DLD1 (cell line): Measurements from ENCODE around the gene AOC3.

ENCODE experiments used
- in situ Hi-C: cut with HindIII; loops from 2 replicates; pipeline ENCODE4 v1.10.0; 2017; ENCODE audit warnings: low sequenced_read_pairs

The AOC3 gene

GRCh38 chr17:42850954-42851353, at the start of gene AOC3:
Gene AOC3, plus strand, starts transcription at chr17:42851199. Its CDS starts 145 bp downstream, at chr17:42851344.
- in situ Hi-C loops: no loop called here

- in situ Hi-C loops: no loop called here
Observed at GRCh38 chr17:42803074-42803883, 47.7 kb upstream of the AOC3 start.

GRCh38 chr17:42804918-42805367, 46.1 kb upstream of the AOC3 start:
- in situ Hi-C loops: no loop called here

GRCh38 chr17:42806249-42806648, 44.8 kb upstream of the AOC3 start:
- in situ Hi-C loops: no loop called here

- in situ Hi-C loops: no loop called here
Observed at GRCh38 chr17:42809250-42809649, 41.7 kb upstream of the AOC3 start.

GRCh38 chr17:42814633-42815399, 36.2 kb upstream of the AOC3 start:
- in situ Hi-C loops: no loop called here

GRCh38 chr17:42817866-42818265, 33.1 kb upstream of the AOC3 start:
- in situ Hi-C loops: no loop called here

- in situ Hi-C loops: no loop called here
Observed at GRCh38 chr17:42818379-42818778, 32.6 kb upstream of the AOC3 start.

- in situ Hi-C loops: no loop called here
Observed at GRCh38 chr17:42819939-42820535, 31.0 kb upstream of the AOC3 start.

GRCh38 chr17:42821176-42821575, 29.8 kb upstream of the AOC3 start:
- in situ Hi-C loops: no loop called here

GRCh38 chr17:42827472-42827871, 23.5 kb upstream of the AOC3 start:
- in situ Hi-C loops: no loop called here

GRCh38 chr17:42830971-42831370, 20.0 kb upstream of the AOC3 start:
- in situ Hi-C loops: no loop called here

- in situ Hi-C loops: no loop called here
Observed at GRCh38 chr17:42832213-42832933, 18.6 kb upstream of the AOC3 start.

- in situ Hi-C loops: no loop called here
Observed at GRCh38 chr17:42832934-42833766, 17.8 kb upstream of the AOC3 start, which contains the start of gene PSME3. Gene PSME3, plus strand, starts transcription at chr17:42833397. Its CDS starts 235 bp downstream, at chr17:42833632.

GRCh38 chr17:42833767-42834422, 17.1 kb upstream of the AOC3 start:
- in situ Hi-C loops: no loop called here

GRCh38 chr17:42835732-42836131, 15.3 kb upstream of the AOC3 start:
- in situ Hi-C loops: no loop called here

- in situ Hi-C loops: no loop called here
Observed at GRCh38 chr17:42841975-42842685, 8.9 kb upstream of the AOC3 start.

GRCh38 chr17:42843358-42843934, 7.6 kb upstream of the AOC3 start:
- in situ Hi-C loops: no loop called here
